Fibroblast of mammary gland (primary cell): ENCODE results near the gene SAFB.

ENCODE experiments used
- DNase-seq: peaks from one replicate; pipeline ENCODE4 v3.0.0-alpha.2; 2010; ENCODE audit warnings: low read depth
- H3K4me3 ChIP-seq: 2 replicates; pipeline ENCODE4 v1.5.1; 2011; ENCODE audit warnings: low read depth, mild to moderate bottlenecking, low read length, moderate library complexity; ENCODE audit not compliant: control insufficient read depth
- CTCF ChIP-seq: conservative IDR thresholded peaks from 2 replicates; pipeline ENCODE4 v1.5.1; 2011; ENCODE audit warnings: low read depth, low read length, inconsistent platforms; ENCODE audit not compliant: control insufficient read depth, insufficient read depth

Gene SAFB

GRCh38 chr19:5627395-5627904 lies 4.6 kb downstream of the SAFB start:
- peak; percentile 76 for DNase-seq

GRCh38 chr19:5628461-5628860 lies 5.6 kb downstream of the SAFB start:
- peak; percentile 84 for DNase-seq
- no peak for TF ChIP-seq CTCF
- H3K4me3 ChIP-seq: no peak overlapping the region

More at GRCh38 chr19:5627395-5627904, 4.6 kb downstream of the SAFB start:
- TF ChIP-seq CTCF: no peak
- H3K4me3 ChIP-seq: no peak overlapping the region

- DNase-seq: no peak
- no peak overlapping the region for H3K4me3 ChIP-seq
- no peak for TF ChIP-seq CTCF
Measured at GRCh38 chr19:5628919-5629481, 6.1 kb downstream of the SAFB start.

- peak; percentile 35 for DNase-seq
- TF ChIP-seq CTCF: no peak
- H3K4me3 ChIP-seq: no peak overlapping the region
Measured at GRCh38 chr19:5631567-5632240, 8.8 kb downstream of the SAFB start.

- no peak for DNase-seq
- TF ChIP-seq CTCF: no peak
- H3K4me3 ChIP-seq: no peak overlapping the region
Measured at GRCh38 chr19:5632241-5632612, 9.3 kb downstream of the SAFB start.

GRCh38 chr19:5632657-5633056 lies 9.8 kb downstream of the SAFB start:
- H3K4me3 ChIP-seq: no peak overlapping the region
- DNase-seq: no peak
- no peak for TF ChIP-seq CTCF

- TF ChIP-seq CTCF: no peak
- no peak for DNase-seq
- no peak overlapping the region for H3K4me3 ChIP-seq
Measured at GRCh38 chr19:5635427-5635826, 12.5 kb downstream of the SAFB start.
